GM06990 (cell line): ENCODE data around the gene ACER2.
"Not testable (repeated sequence)": the region's sequence is repeated elsewhere in the genome, so short reads cannot be mapped to it uniquely, and the experiment has no call there.

ENCODE experiments used
- DNase-seq: peaks from one replicate; pipeline ENCODE4 v3.0.0-alpha.2; 2011; ENCODE audit not compliant: insufficient read length; ENCODE audit errors: extremely low read depth
- H3K27me3 ChIP-seq: replicated peaks from 2 replicates; pipeline ENCODE4 v1.6.0; 2011; ENCODE audit warnings: low read length; ENCODE audit not compliant: control insufficient read depth, insufficient read depth
- H3K36me3 ChIP-seq: 2 replicates; pipeline ENCODE4 v1.5.1; 2011; ENCODE audit warnings: low read length; ENCODE audit not compliant: control insufficient read depth, insufficient read depth
- H3K4me3 ChIP-seq: replicated peaks from 2 replicates; pipeline ENCODE4 v1.5.1; 2011; ENCODE audit warnings: low read depth, mild to moderate bottlenecking, control low read depth, low read length
- TF ChIP-seq, protein P1 (sequence below): IDR thresholded peaks from 2 replicates; pipeline ENCODE4 v1.5.1; 2011; ENCODE audit warnings: low read length, control low read depth, mild to moderate bottlenecking, inconsistent platforms; ENCODE audit not compliant: insufficient read depth, poor library complexity, severe bottlenecking

The ACER2 gene

DNA sequence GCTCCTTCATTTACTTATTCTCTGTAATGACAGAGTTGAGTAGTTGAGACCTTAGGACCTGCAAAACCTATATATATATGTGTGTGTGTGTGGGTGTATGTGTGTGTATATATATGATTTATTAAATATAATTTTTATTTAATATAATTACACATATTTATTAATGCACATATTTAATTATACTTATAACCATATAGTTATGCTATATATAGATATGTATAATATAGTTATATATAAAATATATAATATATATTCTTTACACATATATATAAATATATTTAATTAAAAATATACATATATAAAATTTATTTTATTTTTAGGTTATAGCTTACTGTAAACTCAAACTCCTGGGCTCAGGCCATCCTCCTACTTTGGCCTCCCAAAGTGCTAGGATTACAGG is 23.7 kb downstream of the ACER2 start:
- no peak for DNase-seq
- Histone ChIP-seq H3K36me3 (no peaks in the 10 kb centered on the region; the same call in 1 of the 2 replicates), H3K27me3 (no peaks in the 10 kb centered on the region), H3K4me3 (no peak overlapping the region)
- TF ChIP-seq, protein P1, sequence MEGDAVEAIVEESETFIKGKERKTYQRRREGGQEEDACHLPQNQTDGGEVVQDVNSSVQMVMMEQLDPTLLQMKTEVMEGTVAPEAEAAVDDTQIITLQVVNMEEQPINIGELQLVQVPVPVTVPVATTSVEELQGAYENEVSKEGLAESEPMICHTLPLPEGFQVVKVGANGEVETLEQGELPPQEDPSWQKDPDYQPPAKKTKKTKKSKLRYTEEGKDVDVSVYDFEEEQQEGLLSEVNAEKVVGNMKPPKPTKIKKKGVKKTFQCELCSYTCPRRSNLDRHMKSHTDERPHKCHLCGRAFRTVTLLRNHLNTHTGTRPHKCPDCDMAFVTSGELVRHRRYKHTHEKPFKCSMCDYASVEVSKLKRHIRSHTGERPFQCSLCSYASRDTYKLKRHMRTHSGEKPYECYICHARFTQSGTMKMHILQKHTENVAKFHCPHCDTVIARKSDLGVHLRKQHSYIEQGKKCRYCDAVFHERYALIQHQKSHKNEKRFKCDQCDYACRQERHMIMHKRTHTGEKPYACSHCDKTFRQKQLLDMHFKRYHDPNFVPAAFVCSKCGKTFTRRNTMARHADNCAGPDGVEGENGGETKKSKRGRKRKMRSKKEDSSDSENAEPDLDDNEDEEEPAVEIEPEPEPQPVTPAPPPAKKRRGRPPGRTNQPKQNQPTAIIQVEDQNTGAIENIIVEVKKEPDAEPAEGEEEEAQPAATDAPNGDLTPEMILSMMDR, result no peak

DNA sequence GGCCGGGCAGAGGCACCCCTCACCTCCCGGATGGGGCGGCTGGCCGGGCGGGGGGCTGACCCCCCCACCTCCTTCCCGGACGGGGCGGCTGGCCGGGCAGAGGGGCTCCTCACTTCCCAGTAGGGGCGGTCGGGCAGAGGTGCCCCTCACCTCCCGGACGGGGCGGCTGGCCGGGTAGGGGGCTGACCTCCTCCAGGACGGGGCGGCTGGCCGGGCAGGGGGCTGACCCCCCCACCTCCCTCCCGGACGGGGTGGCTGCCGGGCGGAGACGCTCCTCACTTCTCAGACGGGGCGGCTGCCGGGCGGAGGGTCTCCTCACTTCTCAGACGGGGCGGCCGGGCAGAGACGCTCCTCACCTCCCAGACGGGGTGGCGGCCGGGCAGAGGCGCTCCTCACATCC is 24.9 kb downstream of the ACER2 start:
- H3K36me3 ChIP-seq, H3K4me3 ChIP-seq, DNase-seq, H3K27me3 ChIP-seq: not testable (repeated sequence)

DNA sequence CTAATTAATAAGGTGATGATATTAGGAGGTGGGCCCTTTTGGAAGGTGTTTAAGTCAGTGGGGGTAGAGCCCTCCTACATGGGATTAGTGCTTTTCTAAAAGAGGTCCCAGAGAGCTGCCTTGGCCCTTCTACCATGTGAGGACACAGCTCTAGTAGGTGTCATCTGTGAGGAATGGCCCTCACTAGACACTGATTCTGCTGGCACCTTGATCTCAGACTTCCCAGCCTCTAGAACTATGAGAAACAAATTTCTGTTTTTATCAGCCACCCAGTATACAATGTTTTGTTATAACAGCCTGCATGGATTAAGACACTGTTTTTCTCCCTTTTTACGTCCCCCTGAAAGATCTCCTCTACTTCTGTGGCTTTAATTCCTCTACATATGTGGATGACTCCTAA is 31.6 kb downstream of the ACER2 start:
- H3K27me3 ChIP-seq, result no peaks in the 10 kb centered on the region
- no peak for DNase-seq
- no peak overlapping the region for H3K4me3 ChIP-seq
- no peaks in the 10 kb centered on the region; the same call in none of the 2 replicates for H3K36me3 ChIP-seq
- TF ChIP-seq, protein P1, result no peak

DNA sequence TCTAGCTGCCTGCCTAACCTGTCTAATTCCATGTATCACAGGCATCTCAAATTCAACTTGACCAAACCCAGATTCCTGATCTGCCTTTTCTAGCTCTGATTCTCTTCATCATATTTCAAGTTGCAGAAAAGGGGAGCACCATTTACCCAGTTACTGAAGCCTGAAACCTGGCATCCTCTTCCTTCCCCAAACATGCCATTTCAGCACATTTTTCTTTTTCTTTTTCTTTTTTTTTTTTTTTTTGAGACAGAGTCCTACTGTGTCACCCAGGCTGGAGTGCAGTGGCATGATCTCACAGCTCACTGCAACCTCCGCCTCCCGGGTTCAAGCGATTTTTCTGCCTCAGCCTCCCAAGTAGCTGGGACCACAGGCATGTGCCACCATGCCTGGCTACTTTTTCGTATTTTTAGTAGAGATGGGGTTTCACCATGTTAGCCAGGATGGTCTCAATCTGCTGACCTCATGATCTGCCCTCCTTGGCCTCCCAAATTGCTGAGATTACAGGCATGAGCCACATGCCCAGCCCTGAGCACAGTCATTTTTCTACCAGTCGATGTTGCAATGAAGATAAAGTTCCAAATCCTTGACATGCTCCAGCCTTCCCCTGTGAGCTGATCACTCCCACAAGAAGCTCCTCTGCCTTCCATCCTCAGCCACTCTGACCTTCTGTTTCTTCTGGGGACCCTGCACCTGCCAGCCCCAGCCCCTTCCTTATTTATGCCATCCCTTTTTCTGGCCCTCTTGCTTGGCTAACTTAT is 32.2 kb downstream of the ACER2 start:
- DNase-seq, result no peak
- TF ChIP-seq, protein P1, result no peak
- H3K4me3 ChIP-seq, result peak overlapping the region; percentile 43
- H3K27me3 ChIP-seq, result no peaks in the 10 kb centered on the region
- peaks cover 2% of the 10 kb centered on the region for H3K36me3 ChIP-seq

DNA sequence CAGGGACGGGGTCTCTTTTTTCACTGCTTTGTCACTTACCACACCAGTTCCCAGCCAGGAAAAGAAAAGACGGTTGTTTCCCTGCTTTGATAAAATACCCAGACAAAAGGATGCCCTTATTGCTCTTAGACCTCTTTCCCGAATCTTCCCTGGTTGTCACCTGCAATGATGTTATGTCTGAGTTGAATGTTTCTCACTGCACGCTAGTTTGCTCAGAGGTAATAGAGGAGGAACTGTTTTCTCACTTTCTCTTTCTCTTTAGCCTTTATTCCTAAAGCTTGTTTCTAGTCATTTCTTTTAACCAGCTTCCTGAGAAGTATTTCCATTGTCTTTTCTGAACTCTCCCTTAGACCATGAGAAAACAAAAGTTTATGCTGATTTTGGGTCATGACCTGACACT is 32.9 kb downstream of the ACER2 start:
- Histone ChIP-seq H3K4me3 (peak overlapping the region; percentile 43), H3K27me3 (no peaks in the 10 kb centered on the region), H3K36me3 (peaks cover 2% of the 10 kb centered on the region)
- TF ChIP-seq, protein P1, result no peak
- no peak for DNase-seq

DNA sequence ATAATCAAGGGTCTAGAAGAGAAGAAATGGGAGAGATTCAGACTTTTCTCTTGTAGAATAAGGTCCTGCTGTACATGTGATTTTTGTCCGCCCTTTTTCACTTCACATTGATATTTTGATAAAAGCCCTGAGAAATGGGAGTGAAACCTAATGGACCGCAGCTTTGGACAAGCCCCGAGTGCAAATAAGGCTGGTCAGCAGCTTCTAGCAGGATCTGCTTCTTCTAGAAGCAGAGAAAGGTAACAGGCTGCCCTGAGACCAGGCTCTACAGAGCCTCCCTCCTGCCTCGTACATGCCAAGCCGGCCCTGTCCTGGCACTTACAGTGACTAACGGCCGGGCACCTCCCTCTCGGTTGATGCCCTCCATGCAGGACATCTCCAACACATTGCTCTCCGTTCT is 33.4 kb downstream of the ACER2 start:
- no peak overlapping the region; the same call in 1 of the 2 replicates for H3K4me3 ChIP-seq
- DNase-seq, result no peak
- no peaks in the 10 kb centered on the region for H3K27me3 ChIP-seq
- H3K36me3 ChIP-seq, result peaks cover 2% of the 10 kb centered on the region
- TF ChIP-seq, protein P1, result no peak
